GM21723 (cell line): ENCODE results near the gene CECR2.
"Not testable (repeated sequence)": the region's sequence is repeated elsewhere in the genome, so short reads cannot be mapped to it uniquely, and the experiment has no call there.

Source experiments
- ATAC-seq: cut with Tn5 transposase; IDR thresholded peaks from one replicate; pipeline ENCODE4 v1.9.1; 2021; ENCODE audit warnings: mild to moderate bottlenecking, moderate library complexity; ENCODE audit not compliant: unreplicated experiment

CECR2 gene

DNA sequence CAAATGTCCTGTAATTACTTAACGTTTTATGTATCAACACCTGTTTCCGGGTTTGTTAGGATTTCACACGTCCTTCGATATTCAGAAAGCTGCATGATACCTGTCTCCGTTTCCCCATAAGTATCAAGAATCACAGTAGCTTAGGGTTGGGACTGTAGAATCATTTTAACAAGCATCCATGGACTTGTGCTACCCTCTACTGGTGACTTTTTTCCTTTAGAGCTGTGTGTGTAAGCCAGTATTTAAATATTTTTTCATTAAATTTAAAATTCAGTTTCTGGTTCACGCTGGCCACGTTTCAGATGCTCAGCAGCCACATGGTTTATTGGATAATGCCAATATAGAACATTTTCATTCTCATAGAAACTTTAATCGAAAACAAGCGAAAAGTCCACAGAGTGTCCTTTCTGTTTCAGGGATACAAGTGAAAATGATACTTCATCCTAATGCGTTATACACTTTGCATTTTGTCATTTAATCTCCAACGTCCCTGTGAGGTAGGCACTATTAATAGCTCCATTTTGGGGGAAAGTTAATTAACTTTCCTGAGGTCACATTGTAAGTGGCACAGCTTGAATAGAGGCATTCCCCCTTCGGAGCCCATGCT is 132.5 kb downstream of the CECR2 start:
- ATAC-seq, result no peak

DNA sequence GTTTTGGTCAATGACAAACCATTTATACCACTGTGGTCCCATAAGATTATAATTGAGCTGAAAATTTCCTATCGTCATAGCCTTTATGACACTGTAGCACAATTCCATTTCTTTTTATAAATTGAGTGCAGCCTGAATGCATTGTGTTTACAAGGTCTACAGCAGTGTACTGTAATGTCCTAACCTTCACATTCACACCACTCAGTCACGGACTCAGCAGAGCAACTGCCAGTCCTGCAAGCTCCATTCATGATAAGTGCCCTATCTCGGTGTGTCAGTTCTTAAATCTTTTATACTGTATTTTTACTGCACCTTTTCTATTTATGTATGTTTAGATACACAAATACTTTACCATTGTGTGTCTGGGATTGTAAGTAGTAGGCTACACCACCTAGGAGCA is 138.8 kb downstream of the CECR2 start:
- no peak for ATAC-seq

DNA sequence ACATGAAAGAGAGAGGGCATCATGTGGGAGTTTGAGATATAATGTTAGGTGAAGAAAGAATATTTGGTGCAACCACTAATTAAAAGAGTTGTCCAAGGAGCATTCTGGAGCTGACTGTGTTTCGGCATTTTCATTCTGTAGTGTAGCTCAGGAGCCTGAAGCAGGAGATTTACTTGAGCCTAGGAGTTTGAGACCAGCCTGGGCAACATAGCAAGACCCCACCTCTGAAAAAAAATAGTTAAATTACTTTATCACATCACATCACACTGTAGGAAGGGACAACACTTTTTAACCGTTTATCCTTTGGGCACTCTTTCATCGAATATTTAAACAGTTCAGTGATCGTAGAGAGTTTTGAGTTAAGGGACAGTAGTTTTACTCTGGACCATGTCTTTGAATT is 143.7 kb downstream of the CECR2 start:
- ATAC-seq, result no peak

DNA sequence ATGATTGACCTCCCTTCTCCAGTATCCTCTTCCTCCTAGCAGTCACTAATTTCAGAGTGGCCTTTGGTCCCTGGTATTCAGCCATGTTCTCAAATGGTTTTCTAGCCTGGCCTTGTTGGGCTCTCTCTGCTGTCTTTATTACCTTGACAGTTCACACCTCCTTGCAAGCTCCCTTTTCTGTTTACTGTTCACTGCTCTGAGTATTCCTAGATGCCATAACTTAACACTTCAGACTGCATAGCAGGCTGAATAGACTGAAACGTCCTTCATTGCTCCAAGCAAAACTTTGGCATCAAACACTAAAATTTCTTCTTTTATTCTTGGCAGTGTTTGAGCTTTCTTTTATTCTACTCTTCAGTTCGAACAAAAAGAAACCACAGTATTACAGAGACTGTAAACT is 144.4 kb downstream of the CECR2 start:
- ATAC-seq, result no peak

DNA sequence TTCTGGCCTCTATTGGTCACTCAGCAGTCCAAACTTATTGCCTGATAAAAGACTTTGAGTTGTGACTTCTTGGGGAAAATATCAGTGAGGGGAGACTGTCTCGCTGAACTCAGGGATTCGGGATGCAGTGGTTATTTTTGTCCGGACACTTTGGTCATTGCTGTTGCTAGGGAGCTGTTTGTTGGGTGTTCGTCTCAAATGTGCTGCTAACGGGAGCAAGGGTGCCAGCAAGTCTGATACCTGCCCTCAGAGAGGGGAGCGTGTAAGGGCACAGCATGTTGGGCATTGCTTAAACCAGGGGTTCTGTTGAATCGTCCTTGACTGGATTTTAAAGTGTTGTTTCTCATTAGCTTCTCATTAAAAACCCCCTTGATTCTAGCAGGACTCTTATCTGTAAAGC is 144.8 kb downstream of the CECR2 start:
- ATAC-seq, result no peak

DNA sequence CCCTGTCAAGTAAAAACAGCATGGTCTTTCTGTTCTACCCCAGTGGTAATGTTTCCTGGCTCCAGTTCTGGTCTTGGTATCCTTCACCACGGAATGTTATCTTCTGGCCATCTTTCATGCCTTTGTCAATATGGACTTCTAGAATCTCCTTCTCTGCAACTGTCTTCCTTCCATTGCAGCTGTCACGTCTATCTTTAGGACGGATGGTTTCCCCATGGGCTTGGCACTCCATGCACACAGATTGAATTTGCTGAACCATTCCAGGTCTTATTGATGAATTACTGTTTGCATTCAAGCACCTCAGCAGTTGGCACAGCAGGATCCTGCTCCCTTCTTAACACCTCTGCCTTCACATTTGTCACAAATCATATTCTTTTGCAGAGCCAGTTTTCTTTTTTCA is 149.1 kb downstream of the CECR2 start:
- no peak for ATAC-seq

DNA sequence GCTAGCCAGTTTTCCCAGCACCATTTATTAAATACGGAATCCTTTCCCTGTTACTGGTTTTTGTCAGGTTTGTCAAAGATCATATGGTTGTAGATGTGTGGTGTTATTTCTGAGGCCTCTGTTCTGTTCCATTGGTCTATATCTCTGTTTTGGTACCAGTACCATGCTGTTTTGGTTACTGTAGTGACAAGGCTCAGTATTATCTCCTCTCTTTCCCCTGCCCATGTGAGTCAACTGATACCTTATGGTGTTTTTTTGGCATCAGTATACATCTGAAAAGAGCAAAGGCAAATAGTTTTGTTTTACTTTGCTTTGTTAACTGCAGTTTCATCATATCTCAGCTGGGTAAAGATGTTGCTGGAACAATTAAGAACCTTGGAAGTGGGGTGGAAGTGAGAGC is 152.7 kb downstream of the CECR2 start:
- ATAC-seq, result not testable (repeated sequence)

DNA sequence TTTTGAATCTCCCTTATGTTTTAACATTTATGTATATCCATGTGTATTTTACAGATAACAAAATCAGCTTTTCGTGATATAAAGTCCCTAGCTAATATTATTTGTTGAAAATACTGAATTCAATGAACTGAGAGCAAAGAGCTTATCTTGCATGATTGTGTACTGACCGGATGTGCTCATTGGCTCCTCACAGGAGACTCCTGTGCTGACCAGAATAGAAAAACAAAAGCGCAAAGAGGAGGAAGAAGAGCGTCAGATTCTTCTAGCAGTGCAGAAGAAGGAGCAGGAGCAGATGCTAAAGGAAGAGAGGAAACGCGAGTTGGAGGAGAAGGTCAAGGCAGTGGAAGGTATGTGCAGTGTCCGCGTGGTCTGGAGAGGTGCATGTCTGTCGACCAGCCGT is 154.7 kb downstream of the CECR2 start:
- no peak for ATAC-seq

DNA sequence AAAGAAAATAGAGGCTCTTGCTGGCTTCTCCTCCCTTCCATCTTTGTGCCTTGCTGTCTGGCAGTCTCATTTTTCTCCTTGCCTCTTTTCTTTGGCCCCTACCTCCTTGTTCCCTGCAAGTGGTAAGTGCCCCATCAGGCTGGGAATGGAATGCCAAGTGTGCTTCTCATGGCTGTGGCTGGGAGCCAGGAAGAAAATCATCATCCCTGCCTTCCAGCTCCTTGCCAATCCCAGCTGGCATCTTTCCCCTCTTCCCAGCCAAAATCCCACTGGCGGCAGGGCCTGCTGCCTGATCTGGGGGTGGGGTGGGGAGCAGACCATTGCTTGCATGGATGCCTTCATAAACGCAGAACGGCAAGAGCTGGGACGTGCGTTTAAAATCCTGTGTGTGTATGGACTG is 167.0 kb downstream of the CECR2 start:
- ATAC-seq, result no peak

DNA sequence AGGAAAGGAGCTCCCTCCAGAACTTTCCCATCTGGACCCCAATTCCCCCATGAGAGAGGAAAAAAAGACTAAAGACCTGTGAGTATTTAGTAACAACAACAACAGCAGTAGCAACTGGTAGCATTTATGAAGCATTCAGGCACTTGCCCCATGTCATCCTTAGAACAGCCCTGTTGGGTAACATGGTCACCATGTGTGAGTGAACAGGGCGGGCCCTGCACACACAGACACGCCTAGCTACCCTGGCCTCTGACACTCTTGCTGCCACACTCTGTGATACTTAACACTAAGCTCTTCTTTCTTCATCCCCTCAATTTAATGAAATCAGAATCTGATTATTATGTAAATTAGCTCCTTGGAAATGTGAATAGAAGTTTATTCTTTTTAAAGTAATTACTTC is 167.9 kb downstream of the CECR2 start:
- ATAC-seq, result no peak

DNA sequence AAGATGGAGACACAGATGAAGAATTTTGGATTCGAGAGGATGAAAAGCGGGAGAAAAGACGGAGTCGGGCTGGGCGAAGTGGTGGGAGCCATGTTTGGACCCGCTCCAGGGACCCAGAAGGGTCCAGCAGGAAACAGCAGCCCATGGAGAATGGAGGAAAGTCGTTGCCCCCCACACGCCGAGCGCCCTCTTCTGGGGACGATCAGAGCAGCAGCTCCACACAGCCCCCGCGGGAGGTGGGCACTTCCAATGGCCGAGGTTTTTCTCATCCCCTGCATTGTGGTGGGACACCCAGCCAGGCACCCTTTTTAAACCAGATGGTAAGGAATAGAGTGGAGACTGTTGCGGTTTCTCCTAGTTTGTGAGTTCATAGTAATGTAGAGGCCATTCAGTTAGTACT is 171.2 kb downstream of the CECR2 start:
- ATAC-seq, result no peak

DNA sequence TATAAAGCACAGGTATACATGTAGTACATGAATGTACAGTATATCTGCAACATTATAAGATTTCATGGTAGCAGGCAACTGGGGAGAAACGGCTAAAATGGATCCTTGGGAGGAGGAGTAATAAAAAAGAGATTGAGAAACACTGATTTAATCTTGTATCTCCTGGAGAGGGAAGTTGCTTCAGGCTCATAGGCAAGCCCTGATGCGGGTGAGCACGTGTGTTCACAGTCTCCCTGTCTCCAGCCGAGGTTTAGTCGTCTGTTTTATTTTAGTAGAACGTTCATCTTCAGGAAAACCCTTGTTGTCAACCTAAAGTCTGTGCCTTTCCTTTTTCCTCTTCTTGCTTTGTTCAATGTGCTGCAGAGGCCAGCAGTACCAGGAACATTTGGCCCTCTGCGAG is 172.2 kb downstream of the CECR2 start:
- ATAC-seq, result no peak

DNA sequence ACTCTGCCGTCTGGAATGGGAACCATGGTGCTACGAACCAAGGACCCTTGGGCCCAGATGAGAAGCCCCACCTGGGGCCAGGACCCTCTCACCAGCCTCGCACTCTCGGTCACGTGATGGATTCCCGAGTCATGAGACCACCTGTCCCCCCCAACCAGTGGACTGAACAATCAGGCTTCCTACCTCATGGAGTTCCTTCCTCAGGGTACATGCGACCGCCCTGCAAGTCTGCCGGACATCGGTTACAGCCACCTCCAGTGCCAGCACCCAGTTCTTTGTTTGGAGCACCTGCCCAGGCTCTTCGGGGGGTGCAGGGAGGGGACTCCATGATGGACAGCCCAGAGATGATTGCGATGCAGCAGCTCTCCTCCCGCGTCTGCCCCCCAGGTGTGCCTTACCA is 173.2 kb downstream of the CECR2 start:
- ATAC-seq, result no peak

DNA sequence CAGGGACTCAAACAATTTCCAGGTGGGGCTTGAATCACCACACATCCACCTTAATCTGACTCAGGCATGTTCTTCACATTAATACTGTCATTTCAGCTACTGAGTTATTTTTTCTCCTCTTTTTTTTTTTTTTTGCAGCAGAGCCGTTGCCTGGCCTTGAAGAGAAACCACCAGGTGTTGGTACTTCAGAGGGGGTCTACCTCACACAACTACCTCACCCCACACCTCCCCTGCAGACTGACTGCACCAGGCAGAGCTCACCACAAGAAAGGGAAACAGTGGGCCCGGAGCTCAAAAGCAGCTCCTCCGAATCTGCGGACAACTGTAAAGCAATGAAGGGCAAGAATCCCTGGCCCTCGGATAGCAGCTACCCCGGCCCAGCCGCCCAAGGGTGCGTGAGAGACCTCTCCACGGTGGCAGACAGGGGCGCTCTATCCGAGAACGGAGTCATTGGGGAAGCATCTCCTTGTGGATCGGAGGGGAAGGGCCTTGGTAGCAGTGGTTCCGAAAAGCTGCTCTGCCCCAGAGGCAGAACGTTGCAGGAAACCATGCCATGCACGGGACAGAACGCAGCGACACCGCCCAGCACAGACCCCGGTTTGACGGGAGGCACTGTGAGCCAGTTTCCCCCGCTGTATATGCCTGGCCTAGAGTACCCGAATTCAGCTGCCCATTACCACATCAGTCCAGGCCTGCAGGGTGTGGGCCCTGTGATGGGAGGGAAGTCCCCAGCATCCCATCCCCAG is 178.9 kb downstream of the CECR2 start:
- ATAC-seq, result no peak

DNA sequence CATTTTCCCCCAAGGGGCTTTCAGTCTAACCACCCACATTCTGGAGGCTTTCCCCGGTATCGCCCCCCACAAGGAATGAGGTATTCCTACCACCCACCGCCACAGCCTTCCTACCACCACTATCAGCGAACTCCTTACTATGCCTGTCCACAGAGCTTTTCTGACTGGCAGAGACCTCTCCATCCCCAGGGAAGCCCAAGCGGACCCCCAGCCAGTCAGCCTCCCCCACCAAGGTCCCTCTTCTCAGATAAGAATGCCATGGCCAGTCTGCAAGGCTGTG is 179.4 kb downstream of the CECR2 start:
- ATAC-seq, result no peak

DNA sequence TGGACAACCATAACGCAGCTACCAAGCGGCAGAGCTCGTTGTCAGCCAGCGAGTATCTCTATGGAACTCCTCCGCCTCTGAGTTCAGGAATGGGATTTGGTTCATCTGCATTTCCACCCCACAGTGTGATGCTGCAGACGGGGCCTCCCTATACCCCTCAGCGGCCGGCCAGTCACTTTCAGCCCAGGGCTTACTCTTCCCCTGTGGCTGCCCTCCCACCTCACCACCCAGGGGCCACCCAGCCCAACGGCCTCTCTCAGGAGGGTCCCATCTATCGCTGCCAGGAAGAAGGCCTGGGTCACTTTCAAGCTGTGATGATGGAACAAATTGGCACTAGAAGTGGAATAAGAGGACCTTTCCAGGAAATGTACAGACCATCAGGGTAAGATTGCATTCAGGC is 179.9 kb downstream of the CECR2 start:
- no peak for ATAC-seq

DNA sequence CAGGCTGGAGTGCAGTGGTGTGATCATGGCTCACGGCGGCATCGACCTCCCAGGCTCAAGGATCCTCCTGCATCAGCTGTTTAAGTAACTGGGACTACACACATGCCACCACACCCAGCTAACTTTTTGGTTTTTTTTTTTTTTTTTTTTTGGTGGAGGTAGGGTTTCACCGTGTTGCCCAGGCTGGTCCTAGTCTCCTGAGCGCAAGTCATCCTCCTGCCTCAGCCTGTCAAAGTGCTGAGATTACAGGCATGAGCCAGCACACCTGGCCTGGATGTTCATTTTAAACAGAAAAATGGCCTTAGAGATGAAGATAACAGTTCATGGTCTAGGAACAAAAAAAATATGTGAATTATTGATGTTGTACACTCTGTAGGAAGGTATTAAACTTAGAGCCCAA is 180.4 kb downstream of the CECR2 start:
- no peak for ATAC-seq

DNA sequence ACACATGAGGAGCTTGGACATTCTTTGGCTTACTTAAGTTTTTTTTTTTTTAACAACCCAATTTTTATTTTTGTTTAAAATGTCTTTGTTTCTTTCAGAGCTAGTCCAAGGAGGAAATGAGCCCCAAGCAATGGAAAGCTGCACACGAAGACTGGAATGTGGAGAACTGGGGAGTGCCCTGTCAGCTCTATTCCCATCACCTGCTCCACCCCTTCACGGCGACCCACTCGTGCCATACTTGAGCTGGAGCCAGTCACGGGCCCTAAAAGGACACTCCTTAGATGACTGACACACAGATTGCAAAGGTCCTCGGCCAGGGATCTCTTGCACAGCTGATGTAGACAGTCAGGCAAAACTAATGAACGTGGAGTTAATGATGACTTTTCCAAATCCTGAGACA is 183.5 kb downstream of the CECR2 start:
- no peak for ATAC-seq

DNA sequence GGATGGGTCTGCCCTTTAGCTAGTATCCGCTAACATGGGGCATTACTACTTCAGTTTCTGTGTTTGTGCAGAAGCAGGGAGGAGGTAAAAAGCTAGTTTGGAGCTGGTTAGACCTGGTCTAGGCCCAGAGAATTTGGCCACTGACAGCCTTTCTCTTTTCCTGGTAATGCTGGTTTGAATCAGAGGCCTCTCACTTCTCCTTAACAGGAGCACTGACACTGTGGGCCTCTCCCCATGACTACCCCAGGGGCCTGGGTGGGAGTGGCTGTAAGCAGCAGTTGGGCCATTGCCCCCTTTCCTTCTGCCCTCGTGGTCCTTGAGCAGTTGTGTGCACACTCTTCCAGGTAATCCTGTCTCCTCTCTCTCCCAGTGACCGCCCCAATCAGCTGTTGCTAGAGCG is 185.6 kb downstream of the CECR2 start:
- no peak for ATAC-seq

DNA sequence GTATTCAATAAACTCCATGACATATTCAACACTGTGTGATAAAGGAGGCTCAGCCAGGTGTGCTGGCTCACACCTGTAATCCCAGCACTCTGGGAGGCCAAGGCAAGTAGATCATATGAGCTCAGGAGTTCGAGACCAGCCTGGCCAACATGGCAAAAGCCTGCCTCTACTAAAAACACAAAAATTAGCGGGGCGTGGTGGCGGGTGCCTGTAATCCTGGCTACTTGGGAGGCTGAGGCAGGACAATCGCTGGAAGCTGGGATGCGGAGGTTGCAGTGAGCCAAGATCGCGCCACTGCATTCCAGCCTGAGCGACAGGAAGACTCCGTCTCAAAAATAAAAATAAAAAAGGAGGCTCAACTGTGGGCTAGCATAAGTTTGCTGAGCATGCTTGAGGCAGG is 189.9 kb downstream of the CECR2 start:
- no peak for ATAC-seq

DNA sequence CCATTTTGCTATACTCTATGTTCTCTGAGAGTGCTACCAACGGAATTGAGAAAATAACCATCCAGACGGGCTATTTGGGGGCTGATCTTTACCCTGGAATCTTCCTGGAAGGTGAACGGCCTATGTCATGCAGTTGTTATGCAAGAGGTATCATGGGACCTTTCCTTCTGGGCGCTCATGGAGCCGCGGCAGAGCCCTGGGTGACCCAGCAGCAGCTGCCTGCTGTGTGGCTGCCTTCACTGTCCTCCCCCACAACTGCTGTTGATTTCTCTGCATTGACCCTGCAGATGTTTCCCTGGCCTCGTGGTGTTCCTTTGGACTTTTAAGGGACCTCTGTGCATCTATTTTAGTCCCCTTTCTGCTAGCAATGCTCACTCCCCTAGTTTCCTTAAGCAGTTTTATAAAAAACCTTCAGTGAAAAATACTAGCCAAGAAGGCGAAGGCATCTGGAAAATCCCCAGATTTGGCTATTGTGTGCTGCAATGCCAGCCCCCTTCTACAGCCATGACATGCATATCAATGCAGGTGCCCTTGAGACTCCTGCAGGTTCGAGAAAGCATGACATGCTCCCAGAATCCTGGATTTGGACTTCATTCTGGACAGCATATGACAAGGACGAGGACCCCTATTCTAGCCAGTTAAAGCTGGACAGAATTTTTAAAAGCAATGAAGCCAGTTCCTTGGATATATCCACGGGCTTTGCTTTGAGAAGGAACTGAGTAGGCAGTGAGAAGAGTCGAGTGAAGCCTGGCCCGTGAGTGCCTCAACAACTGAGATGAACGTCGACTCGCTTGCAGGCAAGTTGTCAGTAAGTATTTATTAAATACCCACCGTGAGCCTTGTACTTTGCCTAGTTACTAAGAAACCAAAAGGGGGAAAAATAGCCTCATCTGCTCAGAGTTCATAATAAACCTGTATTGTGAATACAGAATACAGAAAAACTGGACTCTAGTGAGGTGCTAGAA is 193.9 kb downstream of the CECR2 start, which contains the start of gene SLC25A18:
Gene SLC25A18 (plus strand): TSS at position 593 of the 965 bp plus-strand sequence. CDS start 16,447 bp downstream, outside the sequence.
- no peak for ATAC-seq

DNA sequence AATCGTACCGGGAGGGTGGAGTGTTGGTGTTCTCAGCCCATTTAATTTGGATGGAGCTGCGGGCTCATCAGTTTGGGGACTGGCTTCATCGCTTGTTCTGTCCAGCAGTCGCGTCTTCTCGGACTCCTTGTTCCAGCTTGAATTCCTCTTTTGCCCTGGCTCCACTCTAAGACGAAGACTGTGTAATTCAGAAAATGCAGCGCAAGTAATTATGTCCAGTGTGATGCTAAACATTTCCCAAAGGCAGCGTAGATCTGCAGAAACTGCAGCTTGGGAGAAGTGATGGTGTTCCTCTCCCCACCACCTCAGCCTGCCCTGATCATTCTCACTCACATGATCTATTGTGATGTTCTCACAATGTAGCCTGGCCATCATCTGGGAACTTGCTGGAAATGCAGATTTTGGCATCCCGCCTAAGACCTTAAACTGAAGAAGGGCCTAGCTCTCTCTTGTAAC is 194.7 kb downstream of the CECR2 start:
- ATAC-seq, result no peak
